A549 (cell line): ENCODE results near the gene PGBD5. TPM values are rescaled to one million over a fixed set of nuclear protein-coding genes. Genes with fewer than 3 reads are reported as not detected.
"Not testable (repeated sequence)": the region's sequence is repeated elsewhere in the genome, so short reads cannot be mapped to it uniquely, and the experiment has no call there.

ENCODE experiments used
- ATAC-seq, 2 experiments: fragments of 200-7000 bp in 1 of 2; fragments of >200 bp in 1 of 2; cut with Nextera tagmentation in 1 of 2; cut with Tn5 transposase in 1 of 2; 3 replicates each; pipeline versions ENCODE4 v1.8.0 to v1.9.1; 2018 to 2020; ENCODE audit warnings: mild to moderate bottlenecking in 1 of 2, moderate library complexity in 1 of 2
- CTCF ChIA-PET: fragments of 300-600 bp; sonication (Branson Sonifier 250); formaldehyde crosslinking; extraction: SDS; loops from one replicate; lab custom pipeline; 2021; ENCODE audit warnings: antibody characterized with exemption, inconsistent platforms; lab: Yijun Ruan, JAX
- POLR2A ChIA-PET: fragments of 350-600 bp; formaldehyde crosslinking; extraction: SDS; loops from one replicate; lab custom pipeline; 2021; ENCODE audit warnings: antibody characterized with exemption, inconsistent platforms; lab: Yijun Ruan, JAX
- DNase-seq, 2 experiments: peaks; one replicate each; pipeline versions ENCODE4 v3.0.0 to v3.0.0-alpha.2; 2011 to 2016; ENCODE audit warnings: low read depth in 1 of 2, low spot score in 1 of 2
- FAIRE-seq: peaks from 2 replicates; lab custom pipeline; 2011; peaks lifted over from hg19 to GRCh38; lab: Jason Lieb, UNC
- H3K27ac ChIP-seq, 2 experiments: fragments of >200 bp; sonication (Bioruptor Twin); formaldehyde crosslinking; 3 replicates each; pipeline ENCODE4 v1.5.1; 2016 to 2017
- H3K4me1 ChIP-seq: fragments of >200 bp; sonication (Bioruptor Twin); formaldehyde crosslinking; 3 replicates; pipeline ENCODE4 v1.6.1; 2016
- H3K4me2 ChIP-seq: fragments of >200 bp; sonication (Bioruptor Twin); formaldehyde crosslinking; 3 replicates; pipeline ENCODE4 v1.6.1; 2016
- H3K4me3 ChIP-seq: fragments of >200 bp; sonication (Bioruptor Twin); formaldehyde crosslinking; 3 replicates; pipeline ENCODE4 v1.5.1; 2016
- H3K9me3 ChIP-seq: fragments of >200 bp; sonication (Bioruptor Twin); formaldehyde crosslinking; 3 replicates; pipeline ENCODE4 v1.6.1; 2016
- CBX2 ChIP-seq: fragments of 200-600 bp; sonication (generic); IDR thresholded peaks from 2 replicates; pipeline ENCODE4 v1.6.1; 2016; ENCODE audit warnings: low read depth, mild to moderate bottlenecking, borderline replicate concordance
- CBX8 ChIP-seq: fragments of 200-600 bp; sonication (generic); IDR thresholded peaks from 2 replicates; pipeline ENCODE4 v1.6.1; 2016
- CEBPB ChIP-seq, 2 experiments: fragments of >200 bp in 1 of 2; sonication (Bioruptor Twin) in 1 of 2; formaldehyde crosslinking in 1 of 2; IDR thresholded peaks; 2 replicates each; pipeline ENCODE4 v1.6.1; 2012 to 2016
- CHD2 ChIP-seq: fragments of 150-350 bp; IDR thresholded peaks from 2 replicates; pipeline ENCODE4 v1.6.1; 2014; ENCODE audit warnings: low read length; ENCODE audit not compliant: partially characterized antibody
- FOSB ChIP-seq: fragments of 250-450 bp; sonication (Bioruptor Pico); IDR thresholded peaks from 2 replicates; pipeline ENCODE4 v1.5.0; 2020; ENCODE audit warnings: mild to moderate bottlenecking, moderate library complexity
- FOSL2 ChIP-seq, 2 experiments: fragments of 450-650 bp in 1 of 2; fragments of >200 bp in 1 of 2; sonication (Bioruptor Twin) in 1 of 2; formaldehyde crosslinking; IDR thresholded peaks; 2 replicates each; pipeline versions ENCODE4 v1.5.0 to v1.6.1; 2016 to 2020; ENCODE audit warnings: mild to moderate bottlenecking in 1 of 2, moderate library complexity in 1 of 2
- FOXS1 ChIP-seq: fragments of 250-450 bp; sonication (Bioruptor Pico); IDR thresholded peaks from 2 replicates; pipeline ENCODE4 v1.5.0; 2020; ENCODE audit warnings: mild to moderate bottlenecking, moderate library complexity
- HEYL ChIP-seq: fragments of 250-450 bp; sonication (Bioruptor Pico); IDR thresholded peaks from 2 replicates; pipeline ENCODE4 v1.8.0; 2021; ENCODE audit warnings: mild to moderate bottlenecking, moderate library complexity
- JUN ChIP-seq, 2 experiments: fragments of >200 bp; sonication (Bioruptor Twin); formaldehyde crosslinking; IDR thresholded peaks; 2 replicates in 1 of 2; 3 replicates in 1 of 2; pipeline ENCODE4 v1.6.1; 2016 to 2017
- KDM1A ChIP-seq: fragments of 200-600 bp; sonication (generic); IDR thresholded peaks from 2 replicates; pipeline ENCODE4 v1.6.1; 2016; ENCODE audit warnings: low read depth, mild to moderate bottlenecking
- KDM5A ChIP-seq: fragments of 200-600 bp; sonication (generic); IDR thresholded peaks from 2 replicates; pipeline ENCODE4 v1.6.1; 2016; ENCODE audit warnings: antibody characterized with exemption, mild to moderate bottlenecking
- NFE2L2 ChIP-seq: fragments of 150-350 bp; conservative IDR thresholded peaks from 2 replicates; pipeline ENCODE4 v1.6.1; 2014; ENCODE audit warnings: low read length
- NPAS2 ChIP-seq: fragments of 250-450 bp; sonication (Bioruptor Pico); IDR thresholded peaks from 2 replicates; pipeline ENCODE4 v1.8.0; 2022; ENCODE audit warnings: mild to moderate bottlenecking, moderate library complexity, borderline replicate concordance
- NR3C1 ChIP-seq: fragments of >200 bp; sonication (Bioruptor Twin); formaldehyde crosslinking; IDR thresholded peaks from 3 replicates; pipeline ENCODE4 v1.6.1; 2017
- PHF8 ChIP-seq: fragments of 200-600 bp; sonication (generic); IDR thresholded peaks from 2 replicates; pipeline ENCODE4 v1.6.1; 2016; ENCODE audit warnings: low read depth, mild to moderate bottlenecking, antibody characterized with exemption, moderate library complexity, borderline replicate concordance
- RFX5 ChIP-seq: fragments of 450-650 bp; IDR thresholded peaks from 2 replicates; pipeline ENCODE4 v1.7.1; 2014; ENCODE audit warnings: antibody characterized with exemption, mild to moderate bottlenecking, moderate library complexity
- ZC3H11A ChIP-seq: fragments of 450-650 bp; IDR thresholded peaks from 2 replicates; pipeline ENCODE4 v1.6.1; 2014; ENCODE audit warnings: antibody characterized with exemption, mild to moderate bottlenecking
- ZFP36 ChIP-seq: fragments of 450-650 bp; IDR thresholded peaks from 2 replicates; pipeline ENCODE4 v1.6.1; 2014; ENCODE audit warnings: borderline replicate concordance; ENCODE audit not compliant: partially characterized antibody
- ZNF302 ChIP-seq: fragments of 250-450 bp; sonication (Bioruptor Pico); IDR thresholded peaks from 2 replicates; pipeline ENCODE4 v1.9.0; 2021; ENCODE audit warnings: inconsistent platforms, mild to moderate bottlenecking, moderate library complexity
- WGBS: methylation state at CpG from one replicate; pipeline ENCODE4 v1.1.6; 2017; ENCODE audit errors: missing lambda C conversion rate; 5-methylcytosine and 5-hydroxymethylcytosine counted together
- polyA plus RNA-seq, 4 experiments: library from polyadenylated mRNA; depleted of rRNA in 3 of 4; stranded (reverse); fragments of >200 nt; fragmentation: RNase III in 1 of 4; extraction: RNeasy Plus Mini Kit Qiagen cat#74134 plus additional on column Dnase treatment in 1 of 4; gene quantifications; 2 replicates in 3 of 4; 3 replicates in 1 of 4; pipeline ENCODE4 v1.2.3, GENCODE V29; 2011 to 2017
- TF ChIP-seq, protein P1 (sequence below): fragments of >200 bp; sonication (Bioruptor Twin); formaldehyde crosslinking; IDR thresholded peaks from 2 replicates; pipeline ENCODE4 v1.6.1; 2016
- TF ChIP-seq, protein P2 (sequence below): IDR thresholded peaks from 2 replicates; pipeline ENCODE4 v1.6.1; 2012
- TF ChIP-seq, protein P3 (sequence below): fragments of >200 bp; sonication (Bioruptor Twin); formaldehyde crosslinking; IDR thresholded peaks from 3 replicates; pipeline ENCODE4 v1.6.1; 2016

PGBD5 gene
- polyA plus RNA-seq, 2 of the 4 experiments (the other 2 are of a cell fraction): 0.04 to 0.66 TPM

DNA sequence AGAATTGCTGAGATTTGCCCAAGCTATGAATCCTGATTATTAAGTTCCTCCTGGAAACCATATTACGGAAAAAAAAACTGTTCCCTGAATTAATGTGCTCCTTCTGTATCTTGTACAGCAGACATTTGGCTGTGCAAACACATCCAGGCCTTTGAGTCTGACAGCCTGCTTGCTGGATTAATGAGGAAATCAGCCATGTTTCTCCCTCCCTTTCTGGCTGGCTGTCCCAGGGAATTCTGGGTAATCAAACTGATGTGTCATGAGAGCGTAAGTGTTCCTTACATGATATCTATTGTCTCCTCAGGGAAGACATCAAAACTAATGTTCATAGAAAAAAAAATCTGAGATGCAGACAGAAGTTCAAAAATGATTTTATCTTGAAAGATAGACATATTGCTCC lies 18.8 kb downstream of the PGBD5 start:
- POLR2A ChIA-PET: no interaction called here
- FAIRE-seq: no peak
- Histone ChIP-seq H3K4me3 (no peak overlapping the region), H3K27ac (no peak overlapping the region), H3K9me3 (no peaks in the 10 kb centered on the region), H3K4me1 (no peaks in the 10 kb centered on the region), H3K4me2 (no peak overlapping the region)
- ATAC-seq: no peak
- 73% methylated on average over 2 of the region's 2 CpGs for WGBS
- TF ChIP-seq KDM1A: no peak
- no peak for TF ChIP-seq JUN (IDR thresholded peaks at IDR 0.05)
- TF ChIP-seq, protein P1, sequence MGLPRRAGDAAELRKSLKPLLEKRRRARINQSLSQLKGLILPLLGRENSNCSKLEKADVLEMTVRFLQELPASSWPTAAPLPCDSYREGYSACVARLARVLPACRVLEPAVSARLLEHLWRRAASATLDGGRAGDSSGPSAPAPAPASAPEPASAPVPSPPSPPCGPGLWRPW: no peak
- CTCF ChIA-PET: interaction anchor here (1.6 kb wide), 1 partner anchor 35 kb away, joined by 3 read pairs; no protein-coding TSS in a partner anchor
- DNase-seq: peak in 1 of 2 experiments; percentile 17

DNA sequence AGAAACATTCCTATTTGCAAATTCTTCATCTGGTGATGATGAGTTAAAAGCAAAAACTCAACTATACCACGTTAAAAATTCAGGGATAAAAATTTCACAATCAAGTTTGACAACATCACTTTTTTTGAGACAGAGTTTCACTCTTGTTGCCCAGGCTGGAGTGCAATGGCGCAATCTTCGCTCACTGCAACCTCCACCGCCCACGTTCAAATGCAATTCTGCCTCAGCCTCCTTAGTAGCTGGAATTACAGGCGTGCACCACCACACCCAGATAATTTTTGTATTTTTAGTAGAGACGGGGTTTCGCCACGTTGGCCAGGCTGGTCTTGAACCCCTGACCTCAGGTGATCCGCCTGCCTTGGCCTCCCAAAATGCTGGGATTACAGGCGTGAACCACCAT lies 19.4 kb downstream of the PGBD5 start:
- H3K9me3 ChIP-seq, POLR2A ChIA-PET, H3K4me3 ChIP-seq, FAIRE-seq, DNase-seq, H3K4me1 ChIP-seq, H3K27ac ChIP-seq, H3K4me2 ChIP-seq, ATAC-seq: not testable (repeated sequence)
- WGBS: 52% methylated on average over 11 of the region's 11 CpGs
- CTCF ChIA-PET: interaction anchor here (1.6 kb wide), 1 partner anchor 35 kb away, joined by 3 read pairs; no protein-coding TSS in a partner anchor

DNA sequence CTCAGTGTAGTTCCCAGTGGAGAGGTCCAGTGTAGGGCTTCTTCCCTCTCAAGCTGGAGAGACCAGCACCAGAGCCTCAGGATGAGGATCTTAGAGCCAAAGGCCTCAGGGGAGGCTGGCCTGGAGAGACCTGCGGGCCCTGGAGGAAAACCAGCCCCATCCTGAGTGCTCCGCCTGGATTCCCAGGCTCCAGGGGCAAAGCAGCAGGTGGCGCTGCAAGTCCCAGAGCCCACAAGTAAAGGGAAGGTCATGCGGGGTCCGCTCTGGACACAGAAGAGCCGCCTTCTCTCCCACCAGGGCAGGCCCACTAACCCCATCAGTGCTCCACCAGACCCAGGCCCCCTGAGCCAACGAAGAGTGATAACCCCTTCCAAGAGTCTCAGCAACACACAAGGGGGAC lies 22.7 kb downstream of the PGBD5 start:
- Histone ChIP-seq H3K27ac (no peak overlapping the region), H3K4me2 (no peak overlapping the region), H3K4me3 (no peak overlapping the region), H3K9me3 (no peaks in the 10 kb centered on the region), H3K4me1 (no peaks in the 10 kb centered on the region)
- POLR2A ChIA-PET: no interaction called here
- TF ChIP-seq KDM1A (no peak), CBX8 (no peak), PHF8 (no peak), NR3C1 (no peak)
- CTCF ChIA-PET: no interaction called here
- WGBS: 38% methylated on average over 2 of the region's 7 CpGs
- ATAC-seq: no peak
- no peak for FAIRE-seq
- DNase-seq: no peak

DNA sequence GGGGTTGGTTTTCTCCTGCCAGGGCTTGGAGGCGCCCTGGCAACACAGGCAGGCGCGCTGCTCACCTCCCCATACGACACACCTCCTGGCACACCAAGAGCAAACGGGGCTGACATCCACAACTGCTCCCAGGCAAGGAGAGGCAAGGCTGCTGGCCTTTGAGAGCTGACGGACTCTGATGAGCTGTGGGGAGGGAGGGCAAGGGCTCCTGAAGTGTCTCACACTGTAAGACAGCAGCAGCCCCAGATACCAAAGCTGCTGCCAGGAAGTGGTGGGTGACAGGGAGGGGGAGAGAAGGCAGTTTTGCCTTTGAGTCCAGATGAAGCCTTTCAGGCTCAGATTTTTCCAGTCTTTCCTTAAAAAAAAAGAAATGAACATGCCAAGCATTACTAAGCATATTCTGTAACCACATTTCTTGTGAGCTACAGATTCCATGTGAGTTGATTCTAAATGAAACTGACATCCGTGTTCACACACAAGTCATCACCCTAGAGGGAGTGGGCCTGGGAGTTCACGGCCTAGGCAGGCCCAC lies 24.3 kb downstream of the PGBD5 start:
- TF ChIP-seq CHD2 (no peak), CEBPB (IDR thresholded peaks at IDR 0.05) (no peak), HEYL (CRISPR knock-in tag) (no peak), ZFP36 (no peak), FOSB (CRISPR knock-in tag) (no peak), NPAS2 (no peak), NFE2L2 (no peak), RFX5 (no peak), CBX2 (no peak), KDM5A (no peak), FOXS1 (CRISPR knock-in tag) (no peak), FOSL2 (IDR thresholded peaks at IDR 0.05) (no peak), FOSL2 (CRISPR knock-in tag; IDR thresholded peaks at IDR 0.05) (no peak), ZC3H11A (no peak), ZNF302 (CRISPR knock-in tag) (no peak)
- TF ChIP-seq, protein P2, sequence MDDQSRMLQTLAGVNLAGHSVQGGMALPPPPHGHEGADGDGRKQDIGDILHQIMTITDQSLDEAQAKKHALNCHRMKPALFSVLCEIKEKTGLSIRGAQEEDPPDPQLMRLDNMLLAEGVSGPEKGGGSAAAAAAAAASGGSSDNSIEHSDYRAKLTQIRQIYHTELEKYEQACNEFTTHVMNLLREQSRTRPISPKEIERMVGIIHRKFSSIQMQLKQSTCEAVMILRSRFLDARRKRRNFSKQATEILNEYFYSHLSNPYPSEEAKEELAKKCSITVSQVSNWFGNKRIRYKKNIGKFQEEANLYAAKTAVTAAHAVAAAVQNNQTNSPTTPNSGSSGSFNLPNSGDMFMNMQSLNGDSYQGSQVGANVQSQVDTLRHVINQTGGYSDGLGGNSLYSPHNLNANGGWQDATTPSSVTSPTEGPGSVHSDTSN: no peak
- TF ChIP-seq, protein P3, sequence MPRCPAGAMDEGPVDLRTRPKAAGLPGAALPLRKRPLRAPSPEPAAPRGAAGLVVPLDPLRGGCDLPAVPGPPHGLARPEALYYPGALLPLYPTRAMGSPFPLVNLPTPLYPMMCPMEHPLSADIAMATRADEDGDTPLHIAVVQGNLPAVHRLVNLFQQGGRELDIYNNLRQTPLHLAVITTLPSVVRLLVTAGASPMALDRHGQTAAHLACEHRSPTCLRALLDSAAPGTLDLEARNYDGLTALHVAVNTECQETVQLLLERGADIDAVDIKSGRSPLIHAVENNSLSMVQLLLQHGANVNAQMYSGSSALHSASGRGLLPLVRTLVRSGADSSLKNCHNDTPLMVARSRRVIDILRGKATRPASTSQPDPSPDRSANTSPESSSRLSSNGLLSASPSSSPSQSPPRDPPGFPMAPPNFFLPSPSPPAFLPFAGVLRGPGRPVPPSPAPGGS: no peak
- TF ChIP-seq, all 56 proteins: peak for 0
- no peak for FAIRE-seq
- no peak overlapping the region for H3K4me3 ChIP-seq
- POLR2A ChIA-PET: no interaction called here
- WGBS: 43% methylated on average over 8 of the region's 8 CpGs
- ATAC-seq: no peak
- H3K9me3 ChIP-seq: no peaks in the 10 kb centered on the region
- no peaks in the 10 kb centered on the region for H3K4me1 ChIP-seq
- no peak overlapping the region for H3K27ac ChIP-seq
- H3K4me2 ChIP-seq: no peak overlapping the region
- DNase-seq: no peak
- CTCF ChIA-PET: interaction anchor here (0.6 kb wide), 1 partner anchor 1742 kb away, joined by 3 read pairs; no protein-coding TSS in a partner anchor
